NCI-H82 treated with DMSO at 0.1 percent for 48 hours (cell line): ENCODE measurements around the gene TMOD3.
A peak's percentile ranks its signal among the peaks of the same experiment; 100 is the strongest.
"Not testable (repeated sequence)": the region's sequence is repeated elsewhere in the genome, so short reads cannot be mapped to it uniquely, and the experiment has no call there.

Source experiments
- DNase-seq: peaks from one replicate; lab custom pipeline; 2025; ENCODE audit not compliant: unreplicated experiment; lab: John Stamatoyannopoulos, UW

TMOD3 gene

GRCh38 chr15:51829376-51830275, at the start of gene TMOD3:
Gene TMOD3 (plus strand): TSS chr15:51829653. CDS start chr15:51862885, 33,232 bp downstream.
- DNase-seq, result peak; percentile 52

- no peak for DNase-seq
These were observed 48.8 kb upstream of the TMOD3 start for GRCh38 chr15:51780636-51781035.

GRCh38 chr15:51781506-51781905, 47.9 kb upstream of the TMOD3 start:
- DNase-seq, result no peak

GRCh38 chr15:51782357-51782896, 47.0 kb upstream of the TMOD3 start:
- DNase-seq, result no peak

GRCh38 chr15:51783967-51784366, 45.5 kb upstream of the TMOD3 start:
- DNase-seq, result no peak

- not testable (repeated sequence) for DNase-seq
These were observed 42.3 kb upstream of the TMOD3 start for GRCh38 chr15:51787130-51787529.

- DNase-seq, result not testable (repeated sequence)
These were observed 37.0 kb upstream of the TMOD3 start for GRCh38 chr15:51792474-51792873.

- no peak for DNase-seq
These were observed 35.7 kb upstream of the TMOD3 start for GRCh38 chr15:51793521-51794305.

- DNase-seq, result no peak
These were observed 32.5 kb upstream of the TMOD3 start for GRCh38 chr15:51796847-51797401.

GRCh38 chr15:51798281-51798680, 31.2 kb upstream of the TMOD3 start:
- no peak for DNase-seq

- DNase-seq, result no peak
These were observed 29.9 kb upstream of the TMOD3 start for GRCh38 chr15:51799282-51800252.

GRCh38 chr15:51801391-51801835, 28.0 kb upstream of the TMOD3 start:
- peak; percentile 6 for DNase-seq

GRCh38 chr15:51802593-51802992, 26.9 kb upstream of the TMOD3 start:
- DNase-seq, result no peak

GRCh38 chr15:51803965-51804364, 25.5 kb upstream of the TMOD3 start:
- DNase-seq, result no peak

GRCh38 chr15:51806123-51806522, 23.3 kb upstream of the TMOD3 start:
- DNase-seq, result no peak

GRCh38 chr15:51809457-51809856, 20.0 kb upstream of the TMOD3 start:
- DNase-seq, result no peak

- DNase-seq, result no peak
These were observed 16.9 kb upstream of the TMOD3 start for GRCh38 chr15:51812598-51812997.

GRCh38 chr15:51814606-51815005, 14.8 kb upstream of the TMOD3 start:
- DNase-seq, result no peak

GRCh38 chr15:51816611-51817010, 12.8 kb upstream of the TMOD3 start:
- no peak for DNase-seq

GRCh38 chr15:51818150-51818549, 11.3 kb upstream of the TMOD3 start:
- no peak for DNase-seq
